Measurements from ENCODE around the gene VTI1A.
"Not testable (repeated sequence)": the region's sequence is repeated elsewhere in the genome, so short reads cannot be mapped to it uniquely, and the experiment has no call there.

DNA sequence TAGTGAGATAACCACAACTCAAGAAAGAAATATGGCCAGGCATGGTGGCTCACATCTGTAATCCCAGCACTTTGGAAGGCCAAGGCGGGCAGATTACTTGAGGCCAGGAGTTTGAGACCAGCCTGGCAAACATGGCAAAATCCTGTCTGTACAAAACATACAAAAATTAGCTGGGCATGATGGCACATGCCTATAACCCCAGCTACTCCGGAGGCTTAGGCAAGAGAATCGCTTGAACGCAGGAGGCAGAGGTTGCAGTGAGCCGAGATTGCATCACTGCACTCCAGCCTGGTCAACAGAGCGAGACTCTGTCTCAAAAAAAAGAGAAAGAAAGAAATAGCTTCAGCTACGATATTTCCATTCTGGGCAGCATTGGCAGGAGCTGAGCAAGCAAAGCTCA, 143.8 kb downstream of the VTI1A start:
- TF ChIP-seq, protein P1, sequence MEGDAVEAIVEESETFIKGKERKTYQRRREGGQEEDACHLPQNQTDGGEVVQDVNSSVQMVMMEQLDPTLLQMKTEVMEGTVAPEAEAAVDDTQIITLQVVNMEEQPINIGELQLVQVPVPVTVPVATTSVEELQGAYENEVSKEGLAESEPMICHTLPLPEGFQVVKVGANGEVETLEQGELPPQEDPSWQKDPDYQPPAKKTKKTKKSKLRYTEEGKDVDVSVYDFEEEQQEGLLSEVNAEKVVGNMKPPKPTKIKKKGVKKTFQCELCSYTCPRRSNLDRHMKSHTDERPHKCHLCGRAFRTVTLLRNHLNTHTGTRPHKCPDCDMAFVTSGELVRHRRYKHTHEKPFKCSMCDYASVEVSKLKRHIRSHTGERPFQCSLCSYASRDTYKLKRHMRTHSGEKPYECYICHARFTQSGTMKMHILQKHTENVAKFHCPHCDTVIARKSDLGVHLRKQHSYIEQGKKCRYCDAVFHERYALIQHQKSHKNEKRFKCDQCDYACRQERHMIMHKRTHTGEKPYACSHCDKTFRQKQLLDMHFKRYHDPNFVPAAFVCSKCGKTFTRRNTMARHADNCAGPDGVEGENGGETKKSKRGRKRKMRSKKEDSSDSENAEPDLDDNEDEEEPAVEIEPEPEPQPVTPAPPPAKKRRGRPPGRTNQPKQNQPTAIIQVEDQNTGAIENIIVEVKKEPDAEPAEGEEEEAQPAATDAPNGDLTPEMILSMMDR (IDR thresholded peaks at IDR 0.05) = not testable (repeated sequence)
- not testable (repeated sequence) for TF ChIP-seq NPAS2 (CRISPR knock-in tag; IDR thresholded peaks at IDR 0.05; ENCODE audit: borderline replicate concordance); RAD21 (conservative IDR thresholded peaks at IDR 0.05 in 1 of 2, IDR thresholded peaks at IDR 0.05 in 1 of 2); RCOR1 (IDR thresholded peaks at IDR 0.05; ENCODE audit: low read depth, low read length); NFE2L2 (conservative IDR thresholded peaks at IDR 0.05; ENCODE audit: low read length)

All from A549 (cell line).